AG10803 (cell line): ENCODE measurements around the gene SCN4B.
A peak's percentile ranks its signal among the peaks of the same experiment; 100 is the strongest.
"Not testable (repeated sequence)": the region's sequence is repeated elsewhere in the genome, so short reads cannot be mapped to it uniquely, and the experiment has no call there.

Source experiments
- DNase-seq: peaks from one replicate; pipeline ENCODE4 v3.0.0; 2010; ENCODE audit warnings: low read depth
- H3K4me3 ChIP-seq: 2 replicates; pipeline ENCODE4 v1.5.1; 2011; ENCODE audit warnings: mild to moderate bottlenecking, low read length, control low read depth
- TF ChIP-seq, protein P1 (sequence below): conservative IDR thresholded peaks from 2 replicates; pipeline ENCODE4 v1.5.1; 2011; ENCODE audit warnings: mild to moderate bottlenecking, low read length, control low read depth, inconsistent platforms

Gene SCN4B

DNA sequence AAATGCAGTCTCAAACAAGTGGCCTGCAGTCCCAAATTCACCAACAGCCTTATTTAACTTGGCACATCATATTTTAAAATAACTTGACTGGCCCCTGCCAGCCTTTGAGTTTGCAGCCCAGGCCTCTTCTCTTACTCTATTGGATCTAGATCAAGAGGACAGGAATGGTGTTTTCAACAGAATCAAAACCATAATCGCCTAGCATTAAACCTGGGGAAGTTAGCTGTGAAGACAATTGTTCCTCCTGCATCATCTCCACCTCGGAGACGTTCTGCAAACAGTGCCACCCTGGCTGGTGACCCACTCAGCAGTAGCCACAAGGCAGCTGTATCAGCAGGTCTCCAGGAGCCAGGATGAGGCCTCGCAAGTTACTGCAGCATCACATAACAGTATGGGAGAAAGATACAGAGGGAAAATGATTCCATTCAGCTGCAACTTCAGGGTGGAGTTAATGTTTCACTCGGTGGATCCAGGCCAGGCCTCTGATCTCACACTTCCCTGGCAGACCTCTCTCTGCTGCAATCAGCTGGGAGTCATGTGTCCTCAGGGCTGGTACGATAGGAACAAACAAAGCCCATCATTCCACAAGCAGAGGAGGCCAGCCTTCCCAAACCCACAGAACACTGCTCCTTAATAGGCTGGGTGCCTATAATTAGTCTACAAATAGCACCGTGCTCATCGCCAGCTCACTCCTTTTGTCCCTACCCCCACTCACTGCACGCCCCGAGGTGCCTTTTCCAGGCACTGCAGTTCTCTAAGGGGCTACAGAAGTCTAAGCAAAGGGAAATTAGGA lies 42.4 kb upstream of the SCN4B start:
- TF ChIP-seq, protein P1, sequence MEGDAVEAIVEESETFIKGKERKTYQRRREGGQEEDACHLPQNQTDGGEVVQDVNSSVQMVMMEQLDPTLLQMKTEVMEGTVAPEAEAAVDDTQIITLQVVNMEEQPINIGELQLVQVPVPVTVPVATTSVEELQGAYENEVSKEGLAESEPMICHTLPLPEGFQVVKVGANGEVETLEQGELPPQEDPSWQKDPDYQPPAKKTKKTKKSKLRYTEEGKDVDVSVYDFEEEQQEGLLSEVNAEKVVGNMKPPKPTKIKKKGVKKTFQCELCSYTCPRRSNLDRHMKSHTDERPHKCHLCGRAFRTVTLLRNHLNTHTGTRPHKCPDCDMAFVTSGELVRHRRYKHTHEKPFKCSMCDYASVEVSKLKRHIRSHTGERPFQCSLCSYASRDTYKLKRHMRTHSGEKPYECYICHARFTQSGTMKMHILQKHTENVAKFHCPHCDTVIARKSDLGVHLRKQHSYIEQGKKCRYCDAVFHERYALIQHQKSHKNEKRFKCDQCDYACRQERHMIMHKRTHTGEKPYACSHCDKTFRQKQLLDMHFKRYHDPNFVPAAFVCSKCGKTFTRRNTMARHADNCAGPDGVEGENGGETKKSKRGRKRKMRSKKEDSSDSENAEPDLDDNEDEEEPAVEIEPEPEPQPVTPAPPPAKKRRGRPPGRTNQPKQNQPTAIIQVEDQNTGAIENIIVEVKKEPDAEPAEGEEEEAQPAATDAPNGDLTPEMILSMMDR, result no peak
- peak; percentile 74 for DNase-seq
- no peak overlapping the region for H3K4me3 ChIP-seq

DNA sequence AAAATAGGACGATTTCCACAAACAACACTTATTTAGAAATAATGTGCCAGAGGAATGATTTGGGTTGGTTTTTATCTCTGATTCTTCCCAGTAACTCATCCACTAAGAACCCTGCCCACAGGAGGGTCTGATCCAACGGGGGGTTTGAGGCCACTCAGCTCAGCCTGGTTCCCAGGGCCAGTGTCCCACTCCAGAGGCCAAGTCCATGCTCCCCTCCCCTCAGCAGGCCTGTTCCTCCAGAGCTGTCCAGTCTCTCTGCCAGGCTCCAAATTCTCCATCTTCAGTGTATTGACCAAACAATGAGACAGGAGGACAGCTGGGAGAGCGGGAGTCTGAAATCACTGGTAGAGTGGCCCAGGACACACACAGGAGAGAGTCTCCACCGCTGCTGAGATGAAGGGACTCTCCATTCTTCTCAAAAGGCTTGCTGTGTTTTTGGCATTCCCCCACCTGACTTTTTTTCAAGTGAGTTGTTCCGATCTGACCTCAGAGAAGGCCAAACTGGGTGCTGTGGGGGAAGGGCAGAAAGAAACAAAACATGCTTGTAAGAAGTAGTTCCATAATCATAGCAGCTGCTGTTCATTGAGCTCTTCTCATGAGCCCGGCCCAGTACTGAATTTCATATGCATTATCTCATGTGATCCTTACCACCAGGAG lies 41.4 kb upstream of the SCN4B start:
- DNase-seq, result no peak
- TF ChIP-seq, protein P1, result no peak
- no peak overlapping the region for H3K4me3 ChIP-seq

GRCh38 chr11:118192817-118193216 lies 40.2 kb upstream of the SCN4B start:
- DNase-seq, H3K4me3 ChIP-seq: not testable (repeated sequence)

GRCh38 chr11:118190942-118191506 lies 38.4 kb upstream of the SCN4B start:
- H3K4me3 ChIP-seq, DNase-seq: not testable (repeated sequence)

GRCh38 chr11:118186346-118187107 lies 33.9 kb upstream of the SCN4B start:
- DNase-seq, result no peak
- no peak overlapping the region for H3K4me3 ChIP-seq

DNA sequence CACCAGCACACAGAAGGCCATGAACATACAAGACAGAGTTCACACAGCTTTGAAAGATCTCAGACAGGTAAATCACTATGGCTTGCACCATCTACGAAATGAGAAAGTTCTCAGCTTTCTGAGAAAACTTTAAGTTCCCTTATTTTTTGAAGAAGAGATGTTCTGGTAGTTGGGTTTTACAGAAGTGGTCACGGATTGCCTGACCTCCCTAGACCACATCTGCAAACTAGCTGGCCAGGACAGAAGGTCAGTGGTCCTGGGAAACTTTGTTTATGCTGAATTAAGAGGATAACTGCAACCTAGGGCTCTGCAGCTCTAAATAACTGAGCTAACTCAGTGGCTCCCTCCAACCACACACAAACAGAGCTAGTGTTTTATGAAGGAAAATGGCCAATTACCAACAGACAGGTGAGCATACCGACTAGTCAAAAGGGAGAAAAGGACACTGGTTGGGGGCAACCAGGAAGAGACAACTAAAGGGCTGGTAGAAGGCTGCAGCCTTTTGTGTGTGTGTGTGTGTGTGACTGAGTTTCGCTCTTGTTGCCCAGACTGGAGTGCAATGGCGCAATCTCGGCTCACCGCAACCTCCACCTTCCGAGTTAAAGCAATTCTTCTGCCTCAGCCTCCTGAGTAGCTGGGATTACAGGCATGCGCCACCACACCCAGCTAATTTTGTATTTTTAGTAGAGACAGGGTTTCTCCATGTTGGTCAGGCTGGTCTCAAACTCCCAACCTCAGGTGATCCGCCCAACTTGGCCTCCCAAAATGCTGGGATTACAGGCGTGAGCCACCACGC lies 32.4 kb upstream of the SCN4B start:
- no peak for DNase-seq
- H3K4me3 ChIP-seq, result no peak overlapping the region
- TF ChIP-seq, protein P1, result no peak

More at GRCh38 chr11:118186346-118187107, 33.9 kb upstream of the SCN4B start:
- TF ChIP-seq, protein P1, result no peak

DNA sequence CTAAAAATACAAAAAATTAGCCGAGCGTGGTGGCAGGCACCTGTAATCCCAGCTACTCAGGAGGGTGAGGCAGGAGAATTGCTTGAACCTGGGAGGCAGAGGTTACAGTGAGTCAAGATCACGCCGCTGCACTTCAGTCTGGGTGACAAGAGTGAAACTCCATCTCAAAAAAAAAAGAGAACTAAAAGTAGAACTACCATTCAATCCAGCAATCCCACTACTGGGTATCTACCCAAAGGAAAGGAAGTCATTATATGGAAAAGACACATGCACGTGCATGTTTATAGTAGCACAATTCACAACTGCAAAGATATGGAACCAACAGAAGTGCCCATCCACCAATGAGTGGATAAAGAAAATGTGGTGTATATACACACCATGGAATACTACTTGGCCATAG lies 31.1 kb upstream of the SCN4B start:
- H3K4me3 ChIP-seq, DNase-seq: not testable (repeated sequence)

DNA sequence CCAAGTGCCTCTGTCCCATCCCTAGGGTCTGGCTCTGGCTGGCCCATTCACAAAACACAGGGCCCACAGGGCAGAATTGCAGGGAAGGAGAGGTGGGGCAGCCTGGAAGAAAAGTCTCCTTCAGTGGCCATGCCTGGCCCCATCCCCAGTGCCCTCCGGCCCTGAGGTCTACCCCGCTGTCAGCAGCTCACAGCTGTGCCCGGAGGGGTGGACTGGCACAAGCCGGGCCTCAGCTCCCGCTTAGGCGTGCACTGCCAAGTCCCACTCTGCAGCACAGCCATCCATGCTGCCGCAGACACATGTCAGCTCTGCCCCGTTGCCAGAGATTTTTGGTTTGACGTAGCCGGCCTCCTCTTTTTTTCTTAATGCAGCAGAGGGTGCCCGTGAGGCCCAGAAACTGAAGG lies 27.7 kb upstream of the SCN4B start:
- TF ChIP-seq, protein P1, result no peak
- peak; percentile 26 for DNase-seq
- no peak overlapping the region for H3K4me3 ChIP-seq
